IMR-90 (cell line): ENCODE data around the gene MAK. TPM values are rescaled to one million over a fixed set of nuclear protein-coding genes. Genes with fewer than 3 reads are reported as not detected.

Source experiments
- ATAC-seq: fragments of 200-7000 bp; cut with Tn5 transposase; 2 replicates; pipeline ENCODE4 v1.9.1; 2020; ENCODE audit warnings: low read depth, mild to moderate bottlenecking, moderate library complexity
- BruUV-seq: library from RNA; stranded (reverse); fragments of 400-500 nt; replicated peaks from 2 replicates; lab custom pipeline; 2021; lab: Mats Ljungman, UMichigan
- CTCF ChIA-PET: fragments of 300-600 bp; formaldehyde crosslinking; extraction: SDS; loops from one replicate; lab custom pipeline; 2021; ENCODE audit warnings: antibody characterized with exemption; lab: Yijun Ruan, JAX
- POLR2A ChIA-PET: fragments of 300-600 bp; sonication (Branson Sonifier 250); formaldehyde crosslinking; loops from one replicate; lab custom pipeline; 2022; ENCODE audit warnings: antibody characterized with exemption; ENCODE audit not compliant: unreplicated experiment; lab: Charles Lee
- DNase-seq: peaks from one replicate; pipeline ENCODE4 v3.0.0; 2013
- H2AFZ ChIP-seq: replicated peaks from 2 replicates; pipeline ENCODE3; 2013; ENCODE audit warnings: low read length, mild to moderate bottlenecking; ENCODE audit not compliant: poor library complexity
- H2AK5ac ChIP-seq: 2 replicates; pipeline ENCODE4 v1.6.1; 2013; ENCODE audit warnings: low read depth, low read length, inconsistent platforms
- H2AK9ac ChIP-seq: replicated peaks from 2 replicates; pipeline ENCODE3; 2013; ENCODE audit warnings: mild to moderate bottlenecking, low read depth, low read length, moderate library complexity; ENCODE audit not compliant: poor library complexity
- H2BK120ac ChIP-seq: 2 replicates; pipeline ENCODE4 v1.6.1; 2013; ENCODE audit warnings: low read depth, low read length, inconsistent platforms
- H2BK15ac ChIP-seq: 3 replicates; pipeline ENCODE4 v1.6.1; 2013; ENCODE audit warnings: low read depth, low read length, inconsistent platforms
- H2BK20ac ChIP-seq: 2 replicates; pipeline ENCODE4 v1.6.1; 2013; ENCODE audit warnings: low read depth, mild to moderate bottlenecking, inconsistent platforms, low read length, moderate library complexity
- H2BK5ac ChIP-seq: 2 replicates; pipeline ENCODE4 v1.6.1; 2013; ENCODE audit warnings: mild to moderate bottlenecking, low read depth, low read length, inconsistent platforms; ENCODE audit not compliant: poor library complexity, severe bottlenecking
- H3K14ac ChIP-seq: replicated peaks from 2 replicates; pipeline ENCODE4 v1.6.1; 2013; ENCODE audit warnings: low read depth, low read length, inconsistent platforms
- H3K18ac ChIP-seq: 2 replicates; pipeline ENCODE4 v1.6.1; 2013; ENCODE audit warnings: low read depth, low read length, control low read depth
- H3K23ac ChIP-seq: 2 replicates; pipeline ENCODE4 v1.6.1; 2013; ENCODE audit warnings: low read depth, low read length, inconsistent platforms
- H3K27ac ChIP-seq: 2 replicates; pipeline ENCODE4 v1.5.1; 2013; ENCODE audit warnings: mild to moderate bottlenecking, control low read depth, low read length; ENCODE audit not compliant: insufficient read depth
- H3K27me3 ChIP-seq: 2 replicates; pipeline ENCODE4 v1.6.1; 2013; ENCODE audit warnings: low read length; ENCODE audit not compliant: control insufficient read depth, insufficient read depth
- H3K36me3 ChIP-seq: 2 replicates; pipeline ENCODE4 v1.6.1; 2013; ENCODE audit warnings: low read length, mixed read lengths; ENCODE audit not compliant: control insufficient read depth, insufficient read depth
- H3K4ac ChIP-seq: 2 replicates; pipeline ENCODE4 v1.6.1; 2013; ENCODE audit warnings: low read depth, low read length, inconsistent platforms
- H3K4me1 ChIP-seq: 2 replicates; pipeline ENCODE4 v1.6.1; 2013; ENCODE audit warnings: low read length, mixed read lengths; ENCODE audit not compliant: control insufficient read depth, insufficient read depth
- H3K4me2 ChIP-seq: 2 replicates; pipeline ENCODE4 v1.6.1; 2013; ENCODE audit warnings: low read depth, mild to moderate bottlenecking, control low read depth, low read length, moderate library complexity
- H3K4me3 ChIP-seq: 2 replicates; pipeline ENCODE4 v1.5.1; 2013; ENCODE audit warnings: low read depth, mild to moderate bottlenecking, control low read depth, low read length, moderate library complexity; ENCODE audit not compliant: insufficient read depth
- H3K56ac ChIP-seq: 2 replicates; pipeline ENCODE4 v1.6.1; 2013; ENCODE audit warnings: low read length, inconsistent platforms; ENCODE audit not compliant: insufficient read depth; ENCODE audit errors: extremely low read depth
- H3K79me1 ChIP-seq, 2 experiments: 2 replicates each; pipeline ENCODE4 v1.6.1; 2013; ENCODE audit warnings: low read length in 2 of 2, inconsistent platforms in 1 of 2, low read depth in 1 of 2
- H3K9ac ChIP-seq: 2 replicates; pipeline ENCODE4 v1.6.1; 2013; ENCODE audit warnings: low read depth, low read length, control low read depth
- H3K9me1 ChIP-seq: 2 replicates; pipeline ENCODE4 v1.6.1; 2013; ENCODE audit warnings: low read length, inconsistent platforms; ENCODE audit not compliant: insufficient read depth
- H3K9me3 ChIP-seq: 2 replicates; pipeline ENCODE4 v1.6.1; 2013; ENCODE audit warnings: low read length; ENCODE audit not compliant: control insufficient read depth, insufficient read depth
- H4K20me1 ChIP-seq: 2 replicates; pipeline ENCODE4 v1.6.1; 2013; ENCODE audit warnings: low read length, inconsistent platforms; ENCODE audit not compliant: insufficient read depth
- H4K5ac ChIP-seq: 2 replicates; pipeline ENCODE4 v1.6.1; 2013; ENCODE audit warnings: mild to moderate bottlenecking, low read depth, low read length, control low read depth
- H4K8ac ChIP-seq, 2 experiments: 2 replicates each; pipeline ENCODE4 v1.6.1; 2013; ENCODE audit warnings: low read depth in 2 of 2, low read length in 2 of 2, control low read depth in 1 of 2, inconsistent platforms in 1 of 2
- H4K91ac ChIP-seq: 2 replicates; pipeline ENCODE4 v1.6.1; 2013; ENCODE audit warnings: low read depth, low read length, inconsistent platforms; ENCODE audit not compliant: insufficient read depth
- BHLHE40 ChIP-seq: fragments of 150-350 bp; IDR thresholded peaks from 2 replicates; pipeline ENCODE4 v1.6.1; 2016; ENCODE audit warnings: mild to moderate bottlenecking, low read depth, low read length
- CEBPB ChIP-seq: IDR thresholded peaks from 2 replicates; pipeline ENCODE4 v1.6.1; 2012; ENCODE audit warnings: low read depth, low read length, improper control_type of control experiment
- FOS ChIP-seq: fragments of 150-350 bp; IDR thresholded peaks from 2 replicates; pipeline ENCODE4 v1.6.1; 2016; ENCODE audit warnings: low read depth, low read length
- MAFK ChIP-seq: IDR thresholded peaks from 2 replicates; pipeline ENCODE4 v1.6.1; 2012; ENCODE audit warnings: low read depth, low read length, improper control_type of control experiment
- MAZ ChIP-seq: IDR thresholded peaks from 2 replicates; pipeline ENCODE4 v1.6.1; 2012; ENCODE audit warnings: low read depth, mild to moderate bottlenecking, low read length, improper control_type of control experiment, moderate library complexity, borderline replicate concordance
- MXI1 ChIP-seq: IDR thresholded peaks from 2 replicates; pipeline ENCODE4 v1.6.1; 2012; ENCODE audit warnings: low read depth, mild to moderate bottlenecking, low read length, moderate library complexity, borderline replicate concordance
- NFE2L2 ChIP-seq: fragments of 150-350 bp; IDR thresholded peaks from 2 replicates; pipeline ENCODE4 v1.6.1; 2016; ENCODE audit warnings: low read depth, mild to moderate bottlenecking, low read length
- POLR2A ChIP-seq: IDR thresholded peaks from 2 replicates; pipeline ENCODE4 v1.6.1; 2012; ENCODE audit warnings: mild to moderate bottlenecking, low read depth, low read length
- RAD21 ChIP-seq: IDR thresholded peaks from 2 replicates; pipeline ENCODE4 v1.6.1; 2012; ENCODE audit warnings: low read length, improper control_type of control experiment
- RCOR1 ChIP-seq: IDR thresholded peaks from 2 replicates; pipeline ENCODE4 v1.6.1; 2012; ENCODE audit warnings: mild to moderate bottlenecking, low read length, improper control_type of control experiment; ENCODE audit not compliant: insufficient replicate concordance
- RFX5 ChIP-seq: IDR thresholded peaks from 2 replicates; pipeline ENCODE4 v1.8.0; 2012; ENCODE audit warnings: low read depth, mild to moderate bottlenecking, low read length, moderate library complexity
- SMC3 ChIP-seq: fragments of 150-350 bp; IDR thresholded peaks from 2 replicates; pipeline ENCODE4 v1.6.1; 2016; ENCODE audit warnings: low read depth, mild to moderate bottlenecking, antibody characterized with exemption, low read length, moderate library complexity
- WGBS, 2 experiments: methylation state at CpG; one replicate each; pipeline versions ENCODE4 v1.1.5 to v1.1.7; 2013; ENCODE audit warnings: missing lambda C conversion rate in 2 of 2; ENCODE audit not compliant: insufficient read length in 1 of 2; ENCODE audit errors: extremely low coverage in 2 of 2; 5-methylcytosine and 5-hydroxymethylcytosine counted together
- dilution Hi-C: fragments of 300-500 bp; cut with HindIII; formaldehyde crosslinking; loops from one replicate; pipeline ENCODE4 v1.14.3; 2018; ENCODE audit warnings: low sequenced_read_pairs; ENCODE audit not compliant: unreplicated experiment
- in situ Hi-C: fragments of 300-500 bp; cut with MboI; formaldehyde crosslinking; loops from 3 replicates; pipeline ENCODE4 v1.14.3; 2019; ENCODE audit warnings: low sequenced_read_pairs, inconsistent platforms, mixed read lengths
- intact Hi-C: fragments of 100-400 bp; cut with micrococcal nuclease; formaldehyde crosslinking; loops from 2 replicates; pipeline ENCODE4 v1.10.0; 2022
- polyA plus RNA-seq, 3 experiments: library from polyadenylated mRNA; depleted of rRNA; stranded (reverse); fragments of >200 nt; gene quantifications; 2 replicates each; pipeline ENCODE4 v1.2.3, GENCODE V29; 2012; ENCODE audit warnings: low replicate concordance in 1 of 3
- total RNA-seq: library from RNA; depleted of rRNA; stranded (reverse); fragments of >200 nt; gene quantifications from 2 replicates; pipeline ENCODE4 v1.2.3, GENCODE V29; 2012
- TF ChIP-seq, protein P1 (sequence below): fragments of 150-350 bp; IDR thresholded peaks from 2 replicates; pipeline ENCODE4 v1.6.1; 2016; ENCODE audit warnings: low read depth, mild to moderate bottlenecking, low read length, moderate library complexity, borderline replicate concordance
- TF ChIP-seq, protein P2 (sequence below): conservative IDR thresholded peaks from 2 replicates; pipeline ENCODE4 v1.5.1; 2012; ENCODE audit warnings: mild to moderate bottlenecking, low read depth, low read length, improper control_type of control experiment
- TF ChIP-seq, protein P3 (sequence below): fragments of 150-350 bp; IDR thresholded peaks from 2 replicates; pipeline ENCODE4 v1.6.1; 2017; ENCODE audit warnings: mild to moderate bottlenecking, antibody characterized with exemption, low read length, low read depth

MAK gene
- total and polyA plus RNA-seq, 2 of the 4 experiments (the other 2 are of a cell fraction) = not detected

DNA sequence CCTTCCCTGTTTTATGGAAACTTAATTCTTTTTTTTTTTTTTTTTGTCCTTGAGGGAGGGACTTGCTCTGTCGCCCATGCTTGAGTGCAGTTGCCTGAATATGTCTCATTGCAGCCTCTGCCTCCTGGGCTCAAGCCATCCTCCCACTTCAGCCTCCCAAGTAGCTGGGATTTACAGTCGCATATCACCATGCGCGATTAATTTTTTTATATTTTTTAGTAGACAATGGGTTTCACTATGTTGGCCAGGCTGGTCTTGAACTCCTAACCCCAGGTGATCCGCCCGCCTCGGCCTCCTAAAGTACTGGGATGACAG lies 114.8 kb downstream of the MAK start:
- peaks cover 7% of the 10 kb centered on the region; the same call in 1 of the 2 replicates for H4K20me1 ChIP-seq
- H4K91ac ChIP-seq = peak overlapping the region; percentile 78
- dilution Hi-C loops = no loop called here
- intact Hi-C loops = loop anchor here (1.0 to 5.0 kb wide), 3 partner anchors 24 to 79 kb away; partner anchors contain the start of genes C6orf52, PAK1IP1 and TMEM14B
- H4K5ac ChIP-seq = peak overlapping the region; percentile 47
- BruUV-seq = TSS peak; percentile 82
- ATAC-seq = no peak
- H2BK20ac ChIP-seq = no peak overlapping the region
- in situ Hi-C loops = no loop called here
- ChIA-PET POLR2A (no interaction called here), CTCF (interaction anchor here (0.9 to 1.4 kb wide), 2 partner anchors 11 to 219 kb away, joined by 3 read pairs; no protein-coding TSS in a partner anchor)
- H3K14ac ChIP-seq = peak overlapping the region; percentile 89
- H2BK5ac ChIP-seq = peak overlapping the region; percentile 78
- peak overlapping the region; percentile 91 for H3K4me3 ChIP-seq
- peak overlapping the region; percentile 94 for H3K56ac ChIP-seq
- peak overlapping the region; percentile 63; the same call in 1 of the 2 replicates for H2AK5ac ChIP-seq
- H2AK9ac ChIP-seq = peak overlapping the region; percentile 87
- H4K8ac ChIP-seq = peak overlapping the region; percentile 83 to 86
- peaks cover 31 to 62% of the 10 kb centered on the region in 2 experiments for H3K79me1 ChIP-seq
- peak overlapping the region; percentile 31; the same call in 1 of the 2 replicates for H2BK120ac ChIP-seq
- DNase-seq = peak; percentile 9
- peak overlapping the region; percentile 76 for H3K4me2 ChIP-seq
- H3K4me1 ChIP-seq = peaks cover 6% of the 10 kb centered on the region
- no peak overlapping the region; the same call in 2 of the 3 replicates for H2BK15ac ChIP-seq
- no peak for TF ChIP-seq RCOR1
- TF ChIP-seq MAZ = no peak
- TF ChIP-seq FOS = no peak
- no peak for TF ChIP-seq POLR2A
- no peak for TF ChIP-seq NFE2L2
- TF ChIP-seq, protein P1, sequence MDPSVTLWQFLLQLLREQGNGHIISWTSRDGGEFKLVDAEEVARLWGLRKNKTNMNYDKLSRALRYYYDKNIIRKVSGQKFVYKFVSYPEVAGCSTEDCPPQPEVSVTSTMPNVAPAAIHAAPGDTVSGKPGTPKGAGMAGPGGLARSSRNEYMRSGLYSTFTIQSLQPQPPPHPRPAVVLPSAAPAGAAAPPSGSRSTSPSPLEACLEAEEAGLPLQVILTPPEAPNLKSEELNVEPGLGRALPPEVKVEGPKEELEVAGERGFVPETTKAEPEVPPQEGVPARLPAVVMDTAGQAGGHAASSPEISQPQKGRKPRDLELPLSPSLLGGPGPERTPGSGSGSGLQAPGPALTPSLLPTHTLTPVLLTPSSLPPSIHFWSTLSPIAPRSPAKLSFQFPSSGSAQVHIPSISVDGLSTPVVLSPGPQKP = no peak
- TF ChIP-seq, protein P2, sequence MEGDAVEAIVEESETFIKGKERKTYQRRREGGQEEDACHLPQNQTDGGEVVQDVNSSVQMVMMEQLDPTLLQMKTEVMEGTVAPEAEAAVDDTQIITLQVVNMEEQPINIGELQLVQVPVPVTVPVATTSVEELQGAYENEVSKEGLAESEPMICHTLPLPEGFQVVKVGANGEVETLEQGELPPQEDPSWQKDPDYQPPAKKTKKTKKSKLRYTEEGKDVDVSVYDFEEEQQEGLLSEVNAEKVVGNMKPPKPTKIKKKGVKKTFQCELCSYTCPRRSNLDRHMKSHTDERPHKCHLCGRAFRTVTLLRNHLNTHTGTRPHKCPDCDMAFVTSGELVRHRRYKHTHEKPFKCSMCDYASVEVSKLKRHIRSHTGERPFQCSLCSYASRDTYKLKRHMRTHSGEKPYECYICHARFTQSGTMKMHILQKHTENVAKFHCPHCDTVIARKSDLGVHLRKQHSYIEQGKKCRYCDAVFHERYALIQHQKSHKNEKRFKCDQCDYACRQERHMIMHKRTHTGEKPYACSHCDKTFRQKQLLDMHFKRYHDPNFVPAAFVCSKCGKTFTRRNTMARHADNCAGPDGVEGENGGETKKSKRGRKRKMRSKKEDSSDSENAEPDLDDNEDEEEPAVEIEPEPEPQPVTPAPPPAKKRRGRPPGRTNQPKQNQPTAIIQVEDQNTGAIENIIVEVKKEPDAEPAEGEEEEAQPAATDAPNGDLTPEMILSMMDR = no peak
- TF ChIP-seq MXI1 = no peak
- TF ChIP-seq CEBPB = no peak
- TF ChIP-seq MAFK = no peak
- no peak for TF ChIP-seq BHLHE40
- no peak for TF ChIP-seq RFX5
- TF ChIP-seq SMC3 = no peak
- no peak for TF ChIP-seq RAD21
- TF ChIP-seq, protein P3, sequence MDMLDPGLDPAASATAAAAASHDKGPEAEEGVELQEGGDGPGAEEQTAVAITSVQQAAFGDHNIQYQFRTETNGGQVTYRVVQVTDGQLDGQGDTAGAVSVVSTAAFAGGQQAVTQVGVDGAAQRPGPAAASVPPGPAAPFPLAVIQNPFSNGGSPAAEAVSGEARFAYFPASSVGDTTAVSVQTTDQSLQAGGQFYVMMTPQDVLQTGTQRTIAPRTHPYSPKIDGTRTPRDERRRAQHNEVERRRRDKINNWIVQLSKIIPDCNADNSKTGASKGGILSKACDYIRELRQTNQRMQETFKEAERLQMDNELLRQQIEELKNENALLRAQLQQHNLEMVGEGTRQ = no peak
- no peaks in the 10 kb centered on the region for H3K27me3 ChIP-seq
- peak overlapping the region; percentile 99 for H3K23ac ChIP-seq
- H3K9me3 ChIP-seq = peaks cover 3% of the 10 kb centered on the region
- peaks cover 13% of the 10 kb centered on the region for H3K9me1 ChIP-seq
- H3K4ac ChIP-seq = peak overlapping the region; percentile 81
- peak overlapping the region; percentile 77 for H3K18ac ChIP-seq
- peaks cover 23% of the 10 kb centered on the region for H3K36me3 ChIP-seq
- peak overlapping the region; percentile 90 for H2AFZ ChIP-seq
- peak overlapping the region; percentile 91 for H3K27ac ChIP-seq
- WGBS, 2 experiments = 22% methylated on average over 3 of the region's 7 CpGs; no CpG with 5 or more reads in 1 of the 2 experiments
- peak overlapping the region; percentile 97 for H3K9ac ChIP-seq
